Stimulated activated CD8-positive, alpha-beta memory T cell treated with anti-CD3 and anti-CD28 coated beads, Interleukin-4, amount 100 ng/mL, for 4 hours (primary cell): ENCODE results near the gene PIGC.

Experiments
- DNase-seq, 2 donors: peaks; one replicate each; pipeline ENCODE4 v3.0.0-alpha.2; 2020; ENCODE audit warnings: low read depth in 2 of 2, low spot score in 1 of 2

PIGC gene

DNA sequence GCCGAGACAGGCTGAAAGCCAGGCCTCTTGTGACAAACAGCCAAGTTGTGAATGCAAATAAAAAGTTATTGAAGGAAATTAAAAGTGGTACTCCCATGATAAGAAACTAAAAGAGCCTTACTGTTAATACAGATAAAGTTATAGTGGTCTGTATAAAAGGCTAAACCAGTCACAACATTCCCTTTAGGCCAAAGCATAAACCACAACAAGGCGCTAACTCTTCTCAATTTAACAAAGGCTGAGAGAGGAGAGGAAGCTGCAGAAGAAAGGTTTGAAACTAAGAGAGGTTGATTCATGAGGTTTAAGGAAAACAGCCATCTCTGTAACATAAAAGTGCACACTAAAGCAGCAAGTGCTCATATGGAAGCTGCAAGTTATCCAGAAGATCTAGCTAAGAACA lies 12.7 kb downstream of the PIGC start:
- no peak for DNase-seq

- DNase-seq = no peak
These were observed 13.8 kb downstream of the PIGC start for GRCh38 chr1:172430128-172430454.

DNA sequence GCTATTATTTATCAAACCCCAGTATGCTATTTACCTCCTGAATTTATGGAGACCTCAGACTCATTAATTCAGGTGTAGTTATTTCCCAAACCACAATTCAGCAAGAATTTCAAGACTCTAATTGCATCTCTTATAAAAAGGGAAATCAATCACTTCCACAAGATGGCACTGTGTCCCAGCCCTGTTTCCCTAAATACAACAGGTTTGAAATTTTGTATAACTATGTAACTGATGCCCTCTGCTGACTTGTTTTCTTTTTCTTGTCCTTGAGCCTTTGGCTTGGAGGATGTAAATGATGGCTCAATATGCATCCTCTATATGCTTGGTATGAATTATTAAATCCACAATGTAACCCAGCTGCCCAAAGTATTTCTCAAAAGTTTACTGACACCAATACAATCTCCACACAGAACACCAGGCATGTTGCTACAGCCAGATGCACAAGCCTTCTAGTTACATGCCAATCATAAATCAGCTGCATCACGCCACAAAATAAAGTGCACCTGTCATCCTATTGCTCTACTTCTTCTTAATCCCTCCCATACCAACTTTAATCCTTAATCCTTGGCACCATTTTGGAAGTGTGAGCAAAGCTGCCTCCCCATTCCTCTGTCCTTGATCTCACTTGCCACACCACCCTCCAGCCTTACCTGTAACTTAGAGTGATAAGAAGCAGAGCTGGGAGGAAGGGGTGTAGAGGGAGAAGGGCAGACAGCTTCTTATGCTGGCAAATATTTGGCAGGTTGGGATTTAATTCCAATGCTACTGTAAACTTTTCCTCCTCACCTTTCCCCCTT lies 14.3 kb downstream of the PIGC start:
- no peak for DNase-seq

- no peak for DNase-seq
These were observed 16.7 kb downstream of the PIGC start for GRCh38 chr1:172427191-172427590.

GRCh38 chr1:172425339-172425738 lies 18.5 kb downstream of the PIGC start:
- DNase-seq = no peak

GRCh38 chr1:172423336-172423735 lies 20.5 kb downstream of the PIGC start:
- DNase-seq = no peak

- no peak for DNase-seq
These were observed 21.8 kb downstream of the PIGC start for GRCh38 chr1:172421974-172422604.

DNA sequence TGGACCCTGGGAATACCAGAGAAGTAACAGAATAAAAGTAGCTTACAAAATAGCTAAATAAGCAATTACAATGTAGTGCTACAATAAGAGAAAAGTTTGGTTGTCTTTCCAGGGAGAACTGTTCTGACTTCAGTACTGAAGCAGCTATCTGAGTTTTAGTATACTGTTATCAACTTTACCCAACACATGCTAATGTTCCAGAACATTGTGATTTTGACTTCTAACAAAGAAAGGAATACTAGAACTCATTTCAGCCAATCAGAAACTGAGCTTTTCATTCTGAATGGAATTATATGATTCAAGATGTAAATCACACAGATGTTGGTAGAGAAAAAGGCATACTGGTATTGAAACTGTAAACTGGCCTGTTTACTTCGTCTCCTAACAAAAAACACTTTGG lies 23.5 kb downstream of the PIGC start, which contains the start of gene C1orf105:
Gene C1orf105, plus strand, starts transcription at position 301 of the 400 bp plus-strand sequence. CDS start 201 bp downstream, outside the sequence.
- no peak for DNase-seq

DNA sequence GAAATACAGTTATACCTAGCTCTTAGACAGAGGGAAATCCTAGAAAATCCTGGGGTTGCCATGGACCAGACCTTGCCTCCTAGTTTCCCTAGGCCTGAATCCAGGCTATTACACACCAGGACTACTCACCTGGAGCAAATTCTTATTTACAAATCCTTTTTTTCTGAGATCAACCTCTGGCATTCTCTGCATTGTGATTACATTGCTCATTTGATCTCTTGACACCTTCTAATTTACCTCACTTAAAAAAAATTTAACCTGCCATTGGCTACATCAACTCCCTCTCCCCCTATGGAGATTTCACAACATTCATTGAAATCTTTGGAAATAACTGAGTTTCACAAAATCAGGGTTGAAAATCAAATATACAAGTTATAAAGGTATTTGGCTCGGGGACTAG lies 26.3 kb downstream of the PIGC start:
- DNase-seq = no peak

- no peak for DNase-seq
These were observed 27.3 kb downstream of the PIGC start for GRCh38 chr1:172416496-172417035.

DNA sequence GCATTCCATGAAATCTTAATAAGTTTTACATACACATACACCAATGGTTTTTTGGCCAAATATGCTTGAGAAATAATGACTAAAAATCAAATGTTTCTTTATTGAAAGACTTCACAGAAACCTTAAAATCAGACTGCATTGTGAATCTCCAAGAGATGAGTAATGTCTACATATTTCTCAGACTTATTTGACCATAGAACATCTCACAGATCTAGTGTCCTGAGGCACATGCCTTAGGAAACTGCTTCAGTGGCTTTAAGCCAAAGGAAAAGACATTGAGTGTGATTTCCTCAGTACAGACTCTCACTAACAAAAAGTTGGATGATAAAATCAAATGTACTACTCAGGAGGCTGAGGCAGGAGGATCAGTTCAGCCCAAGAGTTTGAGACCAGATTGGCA lies 29.5 kb downstream of the PIGC start:
- no peak for DNase-seq

- no peak for DNase-seq
These were observed 32.0 kb downstream of the PIGC start for GRCh38 chr1:172411791-172412338.

DNA sequence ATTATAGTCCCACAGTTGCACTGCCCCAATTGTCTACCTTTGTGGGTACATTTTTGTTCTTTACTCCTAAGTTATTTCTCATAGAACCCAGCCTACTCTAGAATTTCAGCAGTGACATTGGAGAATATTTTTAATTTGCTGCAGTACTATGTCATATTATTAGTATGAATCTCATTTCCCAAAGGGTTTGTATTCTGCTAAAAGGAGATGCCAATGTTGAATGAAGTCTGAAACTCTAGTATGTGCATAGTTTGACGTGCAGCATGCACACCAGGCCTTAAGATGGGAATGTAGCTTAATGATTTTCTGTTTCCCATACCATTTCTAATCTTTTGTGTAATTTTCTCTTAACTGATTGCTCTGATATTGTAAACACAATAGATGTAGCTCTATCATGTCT lies 33.8 kb downstream of the PIGC start:
- no peak for DNase-seq

DNA sequence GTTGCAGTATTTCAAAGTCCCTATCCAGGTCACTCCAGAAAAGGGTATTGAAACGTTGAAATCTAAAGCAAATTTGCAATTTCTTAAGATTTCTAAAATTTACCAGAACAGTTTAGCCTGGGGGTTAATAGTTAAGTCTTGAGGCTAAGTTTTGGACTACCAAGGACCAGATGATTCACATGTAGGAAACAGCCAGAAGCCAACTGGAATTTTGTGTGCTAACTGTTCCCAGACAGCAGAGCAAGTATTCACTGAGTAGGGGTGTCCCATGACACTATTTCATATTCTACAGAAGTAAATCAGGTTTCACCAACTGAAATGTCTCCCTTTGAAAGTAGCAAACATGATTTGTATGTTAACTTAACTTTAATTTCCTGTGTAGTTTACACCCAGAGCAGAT lies 34.9 kb downstream of the PIGC start:
- no peak for DNase-seq

DNA sequence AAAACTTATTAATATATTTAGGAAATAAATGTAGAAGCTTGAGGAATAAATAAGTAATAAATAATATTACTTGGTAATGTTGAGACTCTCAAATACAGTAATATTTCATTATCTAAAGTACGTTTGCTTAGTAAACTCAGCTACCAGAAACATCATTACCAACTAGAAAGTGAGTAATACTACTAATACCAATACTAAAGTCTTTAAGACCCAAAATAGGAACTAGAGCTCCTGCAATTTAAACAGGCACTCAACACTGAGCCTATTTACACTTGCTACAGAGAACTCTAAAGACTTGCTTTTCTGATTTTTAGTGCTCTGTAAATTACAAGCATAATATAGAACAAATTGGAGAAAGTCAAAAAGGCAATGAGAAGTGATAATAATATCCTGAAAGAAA lies 36.9 kb downstream of the PIGC start:
- DNase-seq = no peak

GRCh38 chr1:172405912-172406311 lies 38.0 kb downstream of the PIGC start:
- no peak for DNase-seq

DNA sequence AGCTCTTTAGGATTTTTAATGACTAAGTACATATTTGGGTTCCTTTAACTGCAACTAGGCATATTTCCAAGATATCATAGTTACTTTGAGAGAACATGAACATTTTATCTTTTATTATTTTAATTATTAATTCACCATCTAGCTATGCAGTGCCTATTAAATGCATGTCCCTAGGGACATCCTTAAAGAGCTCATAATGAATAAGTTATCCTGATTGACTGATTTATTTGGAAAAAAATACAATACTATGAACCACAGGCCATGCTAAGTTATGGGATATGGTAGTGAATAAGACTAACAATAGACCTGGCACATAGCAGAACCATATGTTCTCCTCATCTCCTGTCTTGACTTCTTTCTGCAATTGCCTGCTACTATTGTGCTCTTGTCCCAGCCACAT lies 39.7 kb downstream of the PIGC start:
- DNase-seq = no peak

DNA sequence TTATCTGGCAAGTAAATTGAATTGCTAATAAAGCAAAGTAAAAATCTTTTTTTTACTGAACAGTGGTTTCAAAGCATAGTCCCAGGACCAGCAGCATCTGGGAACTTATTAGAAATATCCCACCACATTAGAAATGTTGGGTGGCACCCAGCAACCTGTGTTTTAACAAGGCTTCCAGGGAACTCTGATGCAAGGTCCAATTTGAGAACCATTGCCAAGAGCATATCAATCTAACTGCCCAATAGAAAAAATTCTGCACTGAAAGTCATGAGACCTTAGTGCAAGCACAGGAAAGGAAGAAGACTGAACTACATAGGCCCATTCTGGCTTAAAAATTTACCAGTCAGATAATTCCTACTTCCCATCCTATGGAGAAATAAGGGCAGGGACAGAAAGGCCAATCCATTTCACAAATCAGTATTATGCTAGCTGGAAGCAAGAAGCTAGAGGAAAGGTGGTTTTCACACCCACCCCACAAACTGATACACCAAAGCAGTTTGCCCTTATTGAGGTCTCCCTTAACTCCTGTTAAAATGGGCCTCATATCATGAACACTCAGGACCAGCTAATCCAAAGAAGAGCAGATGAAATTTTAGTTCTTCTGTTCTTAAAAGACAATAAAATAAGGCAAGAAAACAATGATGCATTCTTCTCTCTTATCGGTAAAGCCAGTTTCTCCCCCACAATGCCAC lies 40.8 kb downstream of the PIGC start:
- DNase-seq = no peak

DNA sequence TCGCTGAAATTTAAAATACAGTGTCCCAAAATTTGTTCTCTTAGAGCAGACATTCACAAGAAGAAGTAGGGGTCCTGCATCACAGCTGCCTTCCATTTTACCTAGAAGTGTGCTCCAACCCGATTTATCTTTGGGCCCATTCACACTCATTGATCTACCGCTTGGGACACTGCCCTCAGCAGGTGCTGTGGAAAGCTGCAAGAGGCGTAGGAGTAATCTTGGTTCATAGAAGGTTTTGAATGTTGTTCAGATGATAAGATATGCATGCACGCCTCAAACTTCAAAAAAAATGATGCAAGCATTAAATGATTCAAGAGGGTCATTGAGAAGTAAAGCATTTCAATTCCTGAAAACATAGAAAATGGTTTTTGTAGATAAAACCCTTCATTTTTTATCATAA lies 42.0 kb downstream of the PIGC start:
- no peak for DNase-seq

DNA sequence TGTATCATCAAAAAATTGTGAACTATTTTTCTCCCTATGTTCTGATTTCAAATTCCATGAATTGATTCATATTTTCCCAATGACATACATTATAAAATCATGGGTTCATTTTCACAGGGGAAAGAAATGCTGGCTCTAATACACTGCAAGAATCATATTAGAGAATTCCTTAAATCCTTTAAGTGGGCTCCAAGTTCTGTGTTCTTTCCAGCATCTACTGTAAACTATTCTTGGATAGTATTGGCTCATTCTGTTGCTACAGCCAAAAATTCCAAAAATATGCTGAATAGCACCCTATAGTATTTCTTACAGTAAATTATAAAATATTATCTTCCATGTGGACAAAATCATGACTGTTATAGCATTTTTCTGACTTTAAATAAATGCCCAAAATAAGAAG lies 42.4 kb downstream of the PIGC start:
- no peak for DNase-seq

GRCh38 chr1:172400722-172401105 lies 43.2 kb downstream of the PIGC start:
- no peak for DNase-seq
